MM.1S (cell line): ENCODE results near the gene UPK3B.
"Not testable (repeated sequence)": the region's sequence is repeated elsewhere in the genome, so short reads cannot be mapped to it uniquely, and the experiment has no call there.

Experiments
- EZH2 ChIP-seq: fragments of 300-600 bp; sonication (generic); optimal IDR thresholded peaks from 2 replicates; pipeline ENCODE3; 2017; ENCODE audit warnings: low read depth, mild to moderate bottlenecking, antibody characterized with exemption, low read length, mixed read lengths
- EZH2phosphoT487 ChIP-seq: fragments of 300-600 bp; sonication (generic); IDR thresholded peaks from 2 replicates; pipeline ENCODE4 v1.6.1; 2018; ENCODE audit warnings: antibody characterized with exemption, low read length
- TF ChIP-seq, protein P1 (sequence below): fragments of 300-600 bp; sonication (generic); IDR thresholded peaks from 2 replicates; pipeline ENCODE4 v1.5.1; 2016; ENCODE audit warnings: antibody characterized with exemption, low read length, mixed read lengths

DNA sequence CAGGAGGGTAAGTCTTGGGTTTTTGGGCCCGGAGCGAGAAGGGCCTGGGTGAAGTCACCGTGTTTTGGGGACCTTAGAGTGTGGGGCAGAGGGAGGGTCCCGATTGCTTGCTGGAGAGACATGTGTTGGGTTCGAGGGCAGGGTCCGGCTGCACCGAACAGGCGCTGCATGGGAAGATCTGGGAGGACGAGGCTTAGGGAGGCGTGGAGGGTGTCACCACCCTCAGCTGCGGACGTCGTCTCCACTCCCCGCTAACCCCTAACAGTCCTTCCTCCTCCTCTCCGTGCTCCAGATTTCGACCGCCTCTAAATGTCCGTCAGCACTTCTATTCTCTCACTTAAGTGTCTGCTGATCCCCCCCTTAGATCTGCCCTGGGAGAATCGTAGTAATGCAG, 39.5 kb downstream of the UPK3B start:
- TF ChIP-seq EZH2, EZH2phosphoT487: not testable (repeated sequence)
- TF ChIP-seq, protein P1, sequence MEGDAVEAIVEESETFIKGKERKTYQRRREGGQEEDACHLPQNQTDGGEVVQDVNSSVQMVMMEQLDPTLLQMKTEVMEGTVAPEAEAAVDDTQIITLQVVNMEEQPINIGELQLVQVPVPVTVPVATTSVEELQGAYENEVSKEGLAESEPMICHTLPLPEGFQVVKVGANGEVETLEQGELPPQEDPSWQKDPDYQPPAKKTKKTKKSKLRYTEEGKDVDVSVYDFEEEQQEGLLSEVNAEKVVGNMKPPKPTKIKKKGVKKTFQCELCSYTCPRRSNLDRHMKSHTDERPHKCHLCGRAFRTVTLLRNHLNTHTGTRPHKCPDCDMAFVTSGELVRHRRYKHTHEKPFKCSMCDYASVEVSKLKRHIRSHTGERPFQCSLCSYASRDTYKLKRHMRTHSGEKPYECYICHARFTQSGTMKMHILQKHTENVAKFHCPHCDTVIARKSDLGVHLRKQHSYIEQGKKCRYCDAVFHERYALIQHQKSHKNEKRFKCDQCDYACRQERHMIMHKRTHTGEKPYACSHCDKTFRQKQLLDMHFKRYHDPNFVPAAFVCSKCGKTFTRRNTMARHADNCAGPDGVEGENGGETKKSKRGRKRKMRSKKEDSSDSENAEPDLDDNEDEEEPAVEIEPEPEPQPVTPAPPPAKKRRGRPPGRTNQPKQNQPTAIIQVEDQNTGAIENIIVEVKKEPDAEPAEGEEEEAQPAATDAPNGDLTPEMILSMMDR = not testable (repeated sequence)
